A549 (cell line): ENCODE measurements around the gene GYPE.
"Not testable (repeated sequence)": the region's sequence is repeated elsewhere in the genome, so short reads cannot be mapped to it uniquely, and the experiment has no call there.

Experiments
- BHLHE40 ChIP-seq: IDR thresholded peaks from 2 replicates; pipeline ENCODE4 v1.6.1; 2012; ENCODE audit warnings: low read depth, low read length, inconsistent platforms
- CBX2 ChIP-seq: fragments of 200-600 bp; sonication (generic); IDR thresholded peaks from 2 replicates; pipeline ENCODE4 v1.6.1; 2016; ENCODE audit warnings: low read depth, mild to moderate bottlenecking, borderline replicate concordance
- CTCF ChIP-seq: fragments of >200 bp; sonication (Bioruptor Twin); formaldehyde crosslinking; IDR thresholded peaks from 3 replicates; pipeline ENCODE4 v1.5.1; 2016
- ELK1 ChIP-seq: fragments of 150-350 bp; IDR thresholded peaks from 2 replicates; pipeline ENCODE4 v1.6.1; 2014; ENCODE audit warnings: low read depth, mild to moderate bottlenecking, low read length
- MAFK ChIP-seq: fragments of 450-650 bp; IDR thresholded peaks from 2 replicates; pipeline ENCODE4 v1.6.1; 2014; ENCODE audit not compliant: partially characterized antibody
- PHF8 ChIP-seq: fragments of 200-600 bp; sonication (generic); IDR thresholded peaks from 2 replicates; pipeline ENCODE4 v1.6.1; 2016; ENCODE audit warnings: low read depth, mild to moderate bottlenecking, antibody characterized with exemption, moderate library complexity, borderline replicate concordance
- RAD21 ChIP-seq, 2 experiments: fragments of >200 bp in 1 of 2; sonication (Bioruptor Twin) in 1 of 2; formaldehyde crosslinking in 1 of 2; IDR thresholded peaks in 1 of 2; conservative IDR thresholded peaks in 1 of 2; 2 replicates in 1 of 2; 3 replicates in 1 of 2; pipeline ENCODE4 v1.6.1; 2012 to 2018; ENCODE audit warnings: inconsistent platforms in 1 of 2
- REST ChIP-seq: fragments of 200-600 bp; sonication (generic); IDR thresholded peaks from 2 replicates; pipeline ENCODE4 v1.6.1; 2016; ENCODE audit warnings: antibody characterized with exemption, mild to moderate bottlenecking, moderate library complexity
- RNF2 ChIP-seq: fragments of 200-600 bp; sonication (generic); IDR thresholded peaks from 2 replicates; pipeline ENCODE4 v1.6.1; 2016; ENCODE audit warnings: low read depth, mild to moderate bottlenecking, antibody characterized with exemption, moderate library complexity, borderline replicate concordance
- ZSCAN20 ChIP-seq: fragments of 250-450 bp; sonication (Bioruptor Pico); IDR thresholded peaks from 2 replicates; pipeline ENCODE4 v1.8.0; 2022; ENCODE audit warnings: mild to moderate bottlenecking, moderate library complexity

- not testable (repeated sequence) for TF ChIP-seq CTCF; REST; ELK1; BHLHE40; MAFK; CBX2; RNF2; ZSCAN20 (CRISPR knock-in tag); PHF8; RAD21 (conservative IDR thresholded peaks at IDR 0.05 in 1 of 2, IDR thresholded peaks at IDR 0.05 in 1 of 2)
These were observed 35.4 kb downstream of the GYPE start for GRCh38 chr4:143869925-143870324.
